CD4-positive, alpha-beta T cell (primary cell): Measurements from ENCODE around the gene OLFML2A. TPM values are rescaled to one million over a fixed set of nuclear protein-coding genes. Genes with fewer than 3 reads are reported as not detected.

Experiments
- ATAC-seq: fragments of 200-7000 bp; cut with Tn5 transposase; one replicate; pipeline ENCODE4 v1.10.0; 2022; ENCODE audit warnings: mild to moderate bottlenecking; ENCODE audit not compliant: poor library complexity
- CTCF ChIA-PET: fragments of 350-600 bp; sonication (Branson Sonifier 250); formaldehyde crosslinking; loops from one replicate; lab custom pipeline; 2021; ENCODE audit warnings: antibody characterized with exemption, inconsistent platforms; lab: Charles Lee
- POLR2A ChIA-PET: fragments of 350-600 bp; sonication (Branson Sonifier 250); formaldehyde crosslinking; loops from one replicate; lab custom pipeline; 2021; ENCODE audit warnings: antibody characterized with exemption, inconsistent platforms; lab: Charles Lee
- DNase-seq, 14 experiments: peaks; one replicate each; pipeline ENCODE4 v3.0.0-alpha.2; 2013 to 2020; ENCODE audit warnings: mixed read lengths in 2 of 14
- H3K27ac ChIP-seq, 2 donors: one replicate each; pipeline versions ENCODE4 v1.5.1 to v1.7.0; 2013; ENCODE audit warnings: low read length in 2 of 2, low read depth in 1 of 2, mild to moderate bottlenecking in 1 of 2
- H3K27me3 ChIP-seq, 2 experiments: 1 replicate in 1 of 2; 2 replicates in 1 of 2; pipeline versions ENCODE4 v1.6.1 to v1.7.0; 2013; ENCODE audit warnings: low read length in 2 of 2, control low read depth in 1 of 2, mild to moderate bottlenecking in 1 of 2, moderate library complexity in 1 of 2; ENCODE audit not compliant: insufficient read depth in 2 of 2, control insufficient read depth in 1 of 2
- H3K36me3 ChIP-seq: one replicate; pipeline ENCODE4 v1.6.1; 2013; ENCODE audit warnings: low read length, control low read depth; ENCODE audit not compliant: insufficient read depth
- H3K4me1 ChIP-seq: one replicate; pipeline ENCODE4 v1.6.1; 2013; ENCODE audit warnings: low read length, control low read depth; ENCODE audit not compliant: insufficient read depth
- H3K4me3 ChIP-seq: one replicate; pipeline ENCODE4 v1.5.1; 2013; ENCODE audit warnings: mild to moderate bottlenecking, low read length, moderate library complexity
- H3K9me3 ChIP-seq, 2 experiments: 1 replicate in 1 of 2; 2 replicates in 1 of 2; pipeline versions ENCODE4 v1.6.1 to v1.7.0; 2013; ENCODE audit warnings: low read length in 2 of 2, mild to moderate bottlenecking in 2 of 2, control low read depth in 1 of 2, moderate library complexity in 1 of 2; ENCODE audit not compliant: control insufficient read depth in 1 of 2, insufficient read depth in 1 of 2
- H3K27ac Mint-ChIP-seq: one replicate; pipeline ENCODE4 v1.8.0; 2020; ENCODE audit warnings: mixed read lengths
- H3K27me3 Mint-ChIP-seq: one replicate; pipeline ENCODE4 v1.8.0; 2021; ENCODE audit warnings: mixed read lengths
- H3K36me3 Mint-ChIP-seq: one replicate; pipeline ENCODE4 v1.8.0; 2021; ENCODE audit warnings: low read depth, mixed read lengths
- H3K4me1 Mint-ChIP-seq: one replicate; pipeline ENCODE4 v1.8.0; 2021; ENCODE audit warnings: low read depth, mixed read lengths
- H3K4me3 Mint-ChIP-seq: one replicate; pipeline ENCODE4 v1.8.0; 2020; ENCODE audit warnings: mild to moderate bottlenecking, mixed read lengths
- H3K9me3 Mint-ChIP-seq: one replicate; pipeline ENCODE4 v1.8.0; 2020; ENCODE audit warnings: mixed read lengths
- CTCF ChIP-seq: fragments of 200-600 bp; IDR thresholded peaks from one replicate; pipeline ENCODE4 v1.8.0; 2022; ENCODE audit warnings: antibody characterized with exemption, mild to moderate bottlenecking
- intact Hi-C, 2 experiments: fragments of 100-400 bp; cut with DNase I in 1 of 2; cut with micrococcal nuclease in 1 of 2; formaldehyde crosslinking; loops; one replicate each; pipeline versions ENCODE4 v1.15.1 to v1.9.0; 2023 to 2025; cut with DNase I, micrococcal nuclease
- total RNA-seq, 174 experiments: library from RNA in 2 of 174; stranded (reverse) in 2 of 174; gene quantifications; one replicate each; pipeline ENCODE4 v1.2.3 and lab custom pipeline; 2021 to 2026

OLFML2A gene
- total RNA-seq, 2 experiments from 2014 or later: not detected

- Mint-ChIP-seq H3K27me3 (peaks cover 11% of the 10 kb centered on the region), H3K27ac (no peak overlapping the region), H3K4me1 (no peaks in the 10 kb centered on the region), H3K9me3 (no peaks in the 10 kb centered on the region), H3K36me3 (no peaks in the 10 kb centered on the region), H3K4me3 (no peak overlapping the region)
- no peak for TF ChIP-seq CTCF
- ChIA-PET CTCF (no interaction called here), POLR2A (no interaction called here)
- H3K4me1 ChIP-seq: no peaks in the 10 kb centered on the region
- intact Hi-C loops: no loop called here
- no peak overlapping the region for H3K27ac ChIP-seq
- ATAC-seq (no peak), DNase-seq (no peak)
- H3K9me3 ChIP-seq: no peaks in the 10 kb centered on the region
- H3K27me3 ChIP-seq: no peaks in the 10 kb centered on the region
- H3K36me3 ChIP-seq: no peaks in the 10 kb centered on the region
- H3K4me3 ChIP-seq: no peak overlapping the region
Observed at GRCh38 chr9:124805186-124805585, 28.3 kb downstream of the OLFML2A start.

- no peak overlapping the region for H3K27ac Mint-ChIP-seq
- Histone ChIP-seq H3K27me3 (no peaks in the 10 kb centered on the region), H3K36me3 (no peaks in the 10 kb centered on the region), H3K4me3 (no peak overlapping the region), H3K4me1 (no peaks in the 10 kb centered on the region), H3K27ac (no peak overlapping the region), H3K9me3 (no peaks in the 10 kb centered on the region)
- DNase-seq: no peak
- peaks cover 4% of the 10 kb centered on the region for H3K27me3 Mint-ChIP-seq
- no peaks in the 10 kb centered on the region for H3K36me3 Mint-ChIP-seq
- H3K4me3 Mint-ChIP-seq: no peak overlapping the region
- ATAC-seq: no peak
- ChIA-PET POLR2A (no interaction called here), CTCF (no interaction called here)
- H3K4me1 Mint-ChIP-seq: no peaks in the 10 kb centered on the region
- H3K9me3 Mint-ChIP-seq: no peaks in the 10 kb centered on the region
- TF ChIP-seq CTCF: no peak
- intact Hi-C loops: no loop called here
Observed at GRCh38 chr9:124808246-124808956, 31.5 kb downstream of the OLFML2A start.

- ATAC-seq: no peak
- Histone ChIP-seq H3K4me1 (no peaks in the 10 kb centered on the region), H3K4me3 (no peak overlapping the region), H3K36me3 (no peaks in the 10 kb centered on the region), H3K27me3 (no peaks in the 10 kb centered on the region), H3K9me3 (no peaks in the 10 kb centered on the region), H3K27ac (no peak overlapping the region)
- H3K4me1 Mint-ChIP-seq: no peaks in the 10 kb centered on the region
- CTCF ChIA-PET: no interaction called here
- H3K4me3 Mint-ChIP-seq: no peak overlapping the region
- peaks cover 4% of the 10 kb centered on the region for H3K27me3 Mint-ChIP-seq
- POLR2A ChIA-PET: no interaction called here
- no peak for DNase-seq
- TF ChIP-seq CTCF: no peak
- H3K36me3 Mint-ChIP-seq: no peaks in the 10 kb centered on the region
- no peak overlapping the region for H3K27ac Mint-ChIP-seq
- intact Hi-C loops: no loop called here
- no peaks in the 10 kb centered on the region for H3K9me3 Mint-ChIP-seq
Observed at GRCh38 chr9:124809211-124809610, 32.3 kb downstream of the OLFML2A start.
